ENCODE data around the gene INPP4A. TPM values are rescaled to one million over a fixed set of nuclear protein-coding genes. Genes with fewer than 3 reads are reported as not detected.

INPP4A gene
- total and polyA plus RNA-seq, 2 of the 13 experiments (the other 11 are each of a cell fraction or from before 2014, with no cell fraction given) = 10.1 to 10.9 TPM

GRCh38 chr2:98452396-98453027, 7.9 kb downstream of the INPP4A start (continued):
- no peak for TF ChIP-seq CHD2 (IDR thresholded peaks at IDR 0.05; ENCODE audit: low read depth, low read length)

- DNase-seq (ENCODE audit: low spot score) (no peak), FAIRE-seq (no peak), ATAC-seq (no peak)
- peaks cover 0 to 4% of the 10 kb centered on the region in 2 experiments; a peak in 4 of 5 replicates for H3K36me3 ChIP-seq (replicated peaks in 1 of 2; ENCODE audit: control insufficient read depth in 1 of 2, insufficient read depth in 2 of 2, low read length in 2 of 2)
- CTCF ChIA-PET (ENCODE audit: low intra/inter-chr PET ratio, low total read pairs) = no interaction called here
- H3K27ac ChIP-seq (ENCODE audit: extremely low read length, insufficient read depth, low read length) = no peak overlapping the region
- in situ Hi-C loops (cut with HindIII; ENCODE audit: extremely low pct_ligation_motif_present, low pct_unique_long_range_greater_than_20kb) (no loop called here), intact Hi-C loops (cut with micrococcal nuclease; ENCODE audit: unreplicated experiment) (no loop called here)
- peaks cover 33% of the 10 kb centered on the region for H3K4me1 ChIP-seq (ENCODE audit: insufficient read depth, low read length)
- H3K79me2 ChIP-seq (ENCODE audit: insufficient read depth, low read length) = peaks cover 28% of the 10 kb centered on the region
- H3K4me3 ChIP-seq (replicated peaks in 1 of 3; ENCODE audit: insufficient read depth in 1 of 3, low read depth in 2 of 3, low read length in 3 of 3) = no peak overlapping the region
- H3K4me2 ChIP-seq (ENCODE audit: low read depth, low read length) = no peak overlapping the region
- peaks cover 12% of the 10 kb centered on the region for H4K20me1 ChIP-seq (ENCODE audit: insufficient read depth, low read length)
- no peaks in the 10 kb centered on the region for H3K9me3 ChIP-seq (ENCODE audit: low read length)
- 90% methylated on average over 5 of the region's 5 CpGs for WGBS (ENCODE audit: low lambda C conversion rate)
- TF ChIP-seq ZNF547 (CRISPR knock-in tag; IDR thresholded peaks at IDR 0.05) (no peak), LBX2 (CRISPR knock-in tag; IDR thresholded peaks at IDR 0.05; ENCODE audit: borderline replicate concordance) (no peak), GPN1 (CRISPR knock-in tag; IDR thresholded peaks at IDR 0.05; ENCODE audit: borderline replicate concordance) (no peak), DBP (CRISPR knock-in tag; IDR thresholded peaks at IDR 0.05; ENCODE audit: not compliant biosample characterization) (no peak), ZFP37 (CRISPR knock-in tag; IDR thresholded peaks at IDR 0.05; ENCODE audit: borderline replicate concordance) (no peak), ZNF530 (CRISPR knock-in tag; IDR thresholded peaks at IDR 0.05; ENCODE audit: low read depth) (no peak), ZNF275 (CRISPR knock-in tag; IDR thresholded peaks at IDR 0.05; ENCODE audit: borderline replicate concordance) (no peak), ZFP36 (IDR thresholded peaks at IDR 0.05; ENCODE audit: borderline replicate concordance, low read depth, low read length, partially characterized antibody) (no peak), HINFP (CRISPR knock-in tag; IDR thresholded peaks at IDR 0.05; ENCODE audit: low read depth) (no peak), NCOA5 (CRISPR knock-in tag; IDR thresholded peaks at IDR 0.05) (no peak), MBNL3 (CRISPR knock-in tag; conservative IDR thresholded peaks at IDR 0.05) (no peak)
- BruUV-seq (replicated peaks) = no TSS peak
- H3K9ac ChIP-seq (ENCODE audit: insufficient read depth, low read depth, low read length) = no peak overlapping the region
- POLR2A ChIA-PET = no interaction called here
- H2AFZ ChIP-seq (ENCODE audit: low read length) = no peak overlapping the region
- H3K27me3 ChIP-seq (ENCODE audit: control insufficient read depth in 1 of 2, insufficient read depth in 2 of 2, low read length in 2 of 2) = no peaks in the 10 kb centered on the region
These were observed 8.4 kb downstream of the INPP4A start for GRCh38 chr2:98453083-98453482.
